Measurements from ENCODE around the gene CDH3.

Gene CDH3

DNA sequence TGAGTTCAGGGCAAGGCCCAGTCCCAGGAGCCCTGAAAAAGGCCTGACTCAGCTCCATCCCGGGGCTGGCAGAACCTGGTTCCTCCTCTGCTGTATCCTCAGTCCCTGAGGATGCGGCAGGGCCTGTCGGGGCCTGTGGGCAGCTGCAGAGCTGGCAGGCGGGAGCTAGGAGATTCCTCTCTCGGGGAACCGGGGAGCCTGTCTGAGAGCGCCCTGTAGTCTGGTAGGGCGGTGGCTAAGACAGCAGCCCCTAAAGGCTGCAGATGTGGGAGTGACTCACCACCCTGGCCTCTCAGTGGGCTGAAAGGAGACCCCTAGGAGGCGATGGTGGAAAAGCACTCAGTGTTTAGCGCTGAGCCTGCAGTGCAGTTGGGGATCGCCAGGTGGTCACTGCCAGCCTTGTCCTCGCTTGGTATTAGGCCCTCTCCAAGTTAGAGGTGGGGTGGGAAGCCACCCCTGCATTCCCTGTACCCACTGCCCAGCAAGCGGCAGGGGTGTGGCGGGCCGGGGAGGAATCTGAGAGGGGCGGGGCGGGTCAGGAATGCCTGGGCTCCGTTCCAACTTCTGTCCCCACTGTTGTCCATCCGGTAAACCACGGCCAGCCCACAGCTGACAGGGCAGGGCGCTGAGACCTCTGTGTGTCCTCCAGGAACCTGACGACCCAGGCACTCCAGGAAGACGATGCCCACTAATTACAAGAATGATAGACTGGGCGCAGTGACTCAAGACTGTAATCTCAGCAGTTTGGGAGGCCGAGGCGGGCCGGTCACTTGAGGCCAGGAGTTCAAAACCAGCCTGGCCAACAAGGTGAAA is 62.4 kb downstream of the CDH3 start (continued):
- TF ChIP-seq, protein P1, sequence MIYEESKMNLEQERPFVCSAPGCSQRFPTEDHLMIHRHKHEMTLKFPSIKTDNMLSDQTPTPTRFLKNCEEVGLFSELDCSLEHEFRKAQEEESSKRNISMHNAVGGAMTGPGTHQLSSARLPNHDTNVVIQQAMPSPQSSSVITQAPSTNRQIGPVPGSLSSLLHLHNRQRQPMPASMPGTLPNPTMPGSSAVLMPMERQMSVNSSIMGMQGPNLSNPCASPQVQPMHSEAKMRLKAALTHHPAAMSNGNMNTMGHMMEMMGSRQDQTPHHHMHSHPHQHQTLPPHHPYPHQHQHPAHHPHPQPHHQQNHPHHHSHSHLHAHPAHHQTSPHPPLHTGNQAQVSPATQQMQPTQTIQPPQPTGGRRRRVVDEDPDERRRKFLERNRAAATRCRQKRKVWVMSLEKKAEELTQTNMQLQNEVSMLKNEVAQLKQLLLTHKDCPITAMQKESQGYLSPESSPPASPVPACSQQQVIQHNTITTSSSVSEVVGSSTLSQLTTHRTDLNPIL (CRISPR knock-in tag; IDR thresholded peaks at IDR 0.05; ENCODE audit: low read depth), result no peak
- TF ChIP-seq CSRNP3 (CRISPR knock-in tag; IDR thresholded peaks at IDR 0.05) (no peak), ZFP30 (CRISPR knock-in tag; IDR thresholded peaks at IDR 0.05) (no peak), ISL1 (CRISPR knock-in tag; IDR thresholded peaks at IDR 0.05) (no peak), ZNF70 (CRISPR knock-in tag; IDR thresholded peaks at IDR 0.05) (no peak)

DNA sequence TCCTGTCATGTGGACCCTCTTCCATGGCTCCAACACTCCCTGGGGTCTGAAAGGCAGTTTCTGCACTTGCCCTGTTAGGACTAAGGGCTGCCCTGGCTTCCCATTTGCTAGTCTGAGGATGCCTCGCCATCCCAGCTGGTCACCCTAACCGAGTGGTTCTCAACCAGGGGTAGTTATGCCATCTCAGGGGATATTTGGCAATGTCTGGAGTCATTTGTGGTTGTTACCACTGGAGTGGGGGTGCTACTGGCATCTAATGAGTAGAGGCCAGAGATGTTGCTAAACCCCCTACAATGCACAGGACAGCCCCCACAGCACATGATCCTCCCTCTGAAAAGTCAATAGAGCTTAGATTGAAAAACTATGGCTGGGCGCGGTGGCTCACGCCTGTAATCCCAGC is 65.1 kb downstream of the CDH3 start:
- ATAC-seq, result no peak
- TF ChIP-seq ZC3H10 (CRISPR knock-in tag; IDR thresholded peaks at IDR 0.05) (no peak), ZFP3 (CRISPR knock-in tag; IDR thresholded peaks at IDR 0.05) (no peak)

DNA sequence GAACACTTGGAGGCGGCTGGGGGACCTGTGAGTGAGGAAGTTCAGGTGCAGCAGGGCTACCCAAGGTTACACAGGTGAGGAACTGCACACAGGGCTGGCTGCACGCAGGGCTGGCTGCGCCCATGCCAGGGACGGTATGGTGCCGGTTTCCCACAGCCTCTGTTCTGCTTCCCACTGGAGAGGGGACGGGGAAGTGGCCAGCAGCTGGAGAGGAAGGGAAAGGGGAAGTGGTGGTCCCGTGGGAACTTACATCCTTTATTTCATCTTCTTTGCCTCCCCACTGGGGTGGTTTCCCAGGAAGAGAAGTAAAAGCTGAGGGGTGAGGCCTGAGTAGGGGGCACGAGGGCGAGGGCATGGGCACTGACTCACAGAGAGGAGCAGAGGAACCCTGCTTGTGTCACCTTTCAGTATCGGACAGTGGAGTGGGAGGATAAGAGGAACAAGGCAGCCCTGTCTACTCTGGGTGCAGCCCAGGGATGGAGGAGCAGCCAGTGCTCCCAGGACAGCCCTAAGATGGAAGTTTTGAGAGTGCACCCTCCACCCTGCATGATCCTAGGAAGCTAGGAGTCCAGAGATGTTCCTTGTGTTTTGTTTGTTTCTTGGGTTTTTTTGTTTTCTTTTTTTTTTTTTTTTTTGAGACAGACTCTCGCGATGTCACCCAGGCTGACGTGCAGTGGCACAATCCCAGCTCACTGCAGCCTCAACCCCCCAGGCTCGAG is 66.5 kb downstream of the CDH3 start:
- TF ChIP-seq, protein P2, sequence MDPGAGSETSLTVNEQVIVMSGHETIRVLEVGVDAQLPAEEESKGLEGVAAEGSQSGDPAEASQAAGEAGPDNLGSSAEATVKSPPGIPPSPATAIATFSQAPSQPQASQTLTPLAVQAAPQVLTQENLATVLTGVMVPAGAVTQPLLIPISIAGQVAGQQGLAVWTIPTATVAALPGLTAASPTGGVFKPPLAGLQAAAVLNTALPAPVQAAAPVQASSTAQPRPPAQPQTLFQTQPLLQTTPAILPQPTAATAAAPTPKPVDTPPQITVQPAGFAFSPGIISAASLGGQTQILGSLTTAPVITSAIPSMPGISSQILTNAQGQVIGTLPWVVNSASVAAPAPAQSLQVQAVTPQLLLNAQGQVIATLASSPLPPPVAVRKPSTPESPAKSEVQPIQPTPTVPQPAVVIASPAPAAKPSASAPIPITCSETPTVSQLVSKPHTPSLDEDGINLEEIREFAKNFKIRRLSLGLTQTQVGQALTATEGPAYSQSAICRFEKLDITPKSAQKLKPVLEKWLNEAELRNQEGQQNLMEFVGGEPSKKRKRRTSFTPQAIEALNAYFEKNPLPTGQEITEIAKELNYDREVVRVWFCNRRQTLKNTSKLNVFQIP (CRISPR knock-in tag; IDR thresholded peaks at IDR 0.05; ENCODE audit: borderline replicate concordance, low read depth), result no peak
- TF ChIP-seq PATZ1 (CRISPR knock-in tag; IDR thresholded peaks at IDR 0.05; ENCODE audit: borderline replicate concordance) (no peak), ESRRG (CRISPR knock-in tag; IDR thresholded peaks at IDR 0.05) (no peak), ZNF565 (CRISPR knock-in tag; conservative IDR thresholded peaks at IDR 0.05; ENCODE audit: low read depth) (no peak), ZNF70 (CRISPR knock-in tag; IDR thresholded peaks at IDR 0.05) (no peak), OSR1 (CRISPR knock-in tag; IDR thresholded peaks at IDR 0.05) (no peak), ARNTL (CRISPR knock-in tag; IDR thresholded peaks at IDR 0.05; ENCODE audit: borderline replicate concordance, low read depth) (no peak), RARB (CRISPR knock-in tag; IDR thresholded peaks at IDR 0.05) (no peak), ZFP30 (CRISPR knock-in tag; IDR thresholded peaks at IDR 0.05) (no peak), SNAI2 (CRISPR knock-in tag; IDR thresholded peaks at IDR 0.05) (no peak), CSRNP3 (CRISPR knock-in tag; IDR thresholded peaks at IDR 0.05) (no peak), TOX (CRISPR knock-in tag; IDR thresholded peaks at IDR 0.05; ENCODE audit: borderline replicate concordance) (no peak)
- TF ChIP-seq, protein P1 (CRISPR knock-in tag; IDR thresholded peaks at IDR 0.05; ENCODE audit: low read depth), result no peak
- ATAC-seq, result no peak

GRCh38 chr16:68713361-68713760 is 68.3 kb downstream of the CDH3 start:
- no peak for TF ChIP-seq SNAI2 (CRISPR knock-in tag; IDR thresholded peaks at IDR 0.05)
- no peak for TF ChIP-seq ZNF70 (CRISPR knock-in tag; IDR thresholded peaks at IDR 0.05)
- no peak for TF ChIP-seq ZNF8 (CRISPR knock-in tag; IDR thresholded peaks at IDR 0.05)
- no peak for TF ChIP-seq PPARA (CRISPR knock-in tag; IDR thresholded peaks at IDR 0.05; ENCODE audit: borderline replicate concordance)
- no peak for ATAC-seq

Measured in SK-N-SH treated with all-trans-retinoic acid at 6 μM for 48 hours (cell line).